Fibroblast of pulmonary artery (primary cell): ENCODE measurements around the gene CDC25A.

ENCODE experiments used
- DNase-seq: peaks from one replicate; pipeline ENCODE4 v3.0.0-alpha.2; 2010; ENCODE audit warnings: low read depth
- H3K4me3 ChIP-seq: replicated peaks from 2 replicates; pipeline ENCODE4 v1.5.1; 2011; ENCODE audit warnings: low read depth, mild to moderate bottlenecking, control low read depth, low read length, moderate library complexity
- TF ChIP-seq, protein P1 (sequence below): IDR thresholded peaks from 2 replicates; pipeline ENCODE4 v1.5.1; 2011; ENCODE audit warnings: mild to moderate bottlenecking, control low read depth, low read length, inconsistent platforms; ENCODE audit errors: missing control alignments

Gene CDC25A

DNA sequence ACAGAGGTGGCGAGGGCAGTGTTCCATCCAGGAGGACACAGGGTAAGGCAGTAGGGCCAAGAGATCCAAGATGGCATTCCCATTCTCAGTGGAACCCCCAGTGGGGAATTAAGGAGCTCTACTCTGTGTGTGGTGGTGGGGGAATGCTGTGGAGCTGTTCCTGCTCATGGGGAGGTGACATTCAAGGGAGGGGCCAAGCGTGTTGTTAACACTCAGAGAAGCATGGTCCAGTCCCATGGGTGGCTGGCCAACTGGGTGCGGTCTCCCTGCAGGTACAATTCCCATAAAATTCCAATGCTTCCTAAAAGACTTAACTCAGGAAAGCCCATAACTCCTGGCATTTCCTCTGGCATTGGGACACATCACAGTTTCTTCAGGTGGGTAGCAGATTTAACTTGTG lies 37.4 kb upstream of the CDC25A start:
- no peak overlapping the region for H3K4me3 ChIP-seq
- DNase-seq = no peak
- TF ChIP-seq, protein P1, sequence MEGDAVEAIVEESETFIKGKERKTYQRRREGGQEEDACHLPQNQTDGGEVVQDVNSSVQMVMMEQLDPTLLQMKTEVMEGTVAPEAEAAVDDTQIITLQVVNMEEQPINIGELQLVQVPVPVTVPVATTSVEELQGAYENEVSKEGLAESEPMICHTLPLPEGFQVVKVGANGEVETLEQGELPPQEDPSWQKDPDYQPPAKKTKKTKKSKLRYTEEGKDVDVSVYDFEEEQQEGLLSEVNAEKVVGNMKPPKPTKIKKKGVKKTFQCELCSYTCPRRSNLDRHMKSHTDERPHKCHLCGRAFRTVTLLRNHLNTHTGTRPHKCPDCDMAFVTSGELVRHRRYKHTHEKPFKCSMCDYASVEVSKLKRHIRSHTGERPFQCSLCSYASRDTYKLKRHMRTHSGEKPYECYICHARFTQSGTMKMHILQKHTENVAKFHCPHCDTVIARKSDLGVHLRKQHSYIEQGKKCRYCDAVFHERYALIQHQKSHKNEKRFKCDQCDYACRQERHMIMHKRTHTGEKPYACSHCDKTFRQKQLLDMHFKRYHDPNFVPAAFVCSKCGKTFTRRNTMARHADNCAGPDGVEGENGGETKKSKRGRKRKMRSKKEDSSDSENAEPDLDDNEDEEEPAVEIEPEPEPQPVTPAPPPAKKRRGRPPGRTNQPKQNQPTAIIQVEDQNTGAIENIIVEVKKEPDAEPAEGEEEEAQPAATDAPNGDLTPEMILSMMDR = no peak

DNA sequence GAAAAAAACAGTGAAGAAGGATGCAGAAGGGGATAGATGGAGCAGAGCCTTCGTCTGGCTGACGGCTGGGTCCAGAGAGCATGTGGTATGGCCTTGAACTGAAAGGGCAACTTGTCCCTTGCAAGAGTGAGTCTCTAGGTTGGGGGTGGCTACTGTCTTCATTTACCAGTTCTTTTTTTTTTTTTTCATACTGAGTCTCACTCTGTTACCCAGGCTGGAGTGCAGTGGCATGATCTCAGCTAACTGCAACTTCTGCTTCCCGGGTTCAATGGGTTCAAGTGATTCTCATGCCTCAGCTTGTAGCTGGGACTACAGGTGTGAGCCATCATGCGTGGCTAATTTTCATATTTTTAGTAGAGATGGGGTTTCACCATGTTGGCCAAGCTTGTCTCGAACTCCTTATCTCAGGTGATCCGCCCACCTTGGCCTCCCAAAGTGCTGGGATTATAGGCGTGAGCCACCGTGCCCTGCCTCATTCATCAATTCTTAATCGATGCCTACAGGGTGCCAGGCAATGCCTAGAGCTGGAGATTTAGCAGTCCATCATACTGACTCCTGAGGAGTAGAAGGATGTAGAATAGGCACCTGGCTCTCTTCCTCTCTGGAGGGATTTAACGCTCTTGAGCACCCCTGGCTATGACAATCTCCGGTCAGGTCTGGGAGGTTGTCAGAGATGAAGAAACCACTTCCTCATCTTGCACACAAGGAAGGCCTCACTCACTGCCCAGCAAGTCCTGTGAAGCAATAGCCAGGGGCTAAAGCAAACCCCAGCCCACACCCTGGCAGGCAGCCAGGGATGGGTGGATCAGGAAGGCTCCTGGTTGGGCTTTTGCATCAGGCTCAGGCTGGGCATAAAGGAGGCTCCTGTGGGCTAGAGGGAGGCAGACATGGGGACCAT lies 34.6 kb upstream of the CDC25A start, which contains the start of gene CAMP:
Gene CAMP (plus strand): TSS at position 880 of the 898 bp plus-strand sequence. CDS start 17 bp downstream, at position 897.
- peak; percentile 78 for DNase-seq
- TF ChIP-seq, protein P1 = no peak
- no peak within 1 kb of the TSS for H3K4me3 ChIP-seq

DNA sequence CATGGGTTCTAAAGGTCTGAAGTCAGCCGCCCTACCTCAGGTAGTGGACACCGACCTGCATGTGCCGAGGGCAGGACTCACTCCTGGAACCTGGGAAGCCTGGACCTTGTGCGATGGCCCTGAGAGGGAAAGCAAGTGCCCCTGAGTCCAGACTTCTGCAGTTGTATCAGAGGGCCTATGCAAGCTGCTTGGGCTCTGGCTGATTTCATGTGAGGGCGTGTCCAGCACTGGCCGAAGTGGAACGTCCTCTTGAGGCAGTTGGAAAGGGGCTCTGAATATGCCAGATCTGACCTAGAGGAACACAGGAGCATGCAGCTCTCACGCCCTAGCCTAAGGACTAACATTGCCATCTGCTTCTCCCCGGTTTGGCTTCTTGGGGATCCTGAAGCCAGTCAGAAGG lies 32.5 kb upstream of the CDC25A start:
- H3K4me3 ChIP-seq = no peak overlapping the region
- DNase-seq = no peak
- TF ChIP-seq, protein P1 = no peak

DNA sequence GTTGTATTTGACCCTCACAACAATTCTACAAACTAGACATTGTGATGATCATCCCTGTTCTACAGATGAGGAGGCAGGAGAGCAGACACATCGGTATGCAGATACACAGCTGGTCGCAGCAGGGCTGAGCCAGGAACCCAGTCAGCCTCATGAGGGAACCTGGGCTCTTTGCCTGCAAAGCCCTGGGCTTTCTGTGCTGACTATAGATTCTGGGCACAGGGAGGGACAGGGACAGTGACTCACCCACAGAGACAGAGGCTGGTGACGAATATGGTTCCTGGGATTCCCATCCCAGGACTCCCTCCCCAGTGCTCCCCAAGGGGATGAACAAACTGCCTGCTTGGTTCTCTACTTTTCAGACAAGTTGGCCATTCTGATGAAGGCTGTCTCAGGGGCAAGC lies 31.3 kb upstream of the CDC25A start:
- TF ChIP-seq, protein P1 = no peak
- H3K4me3 ChIP-seq = no peak overlapping the region
- DNase-seq = no peak

DNA sequence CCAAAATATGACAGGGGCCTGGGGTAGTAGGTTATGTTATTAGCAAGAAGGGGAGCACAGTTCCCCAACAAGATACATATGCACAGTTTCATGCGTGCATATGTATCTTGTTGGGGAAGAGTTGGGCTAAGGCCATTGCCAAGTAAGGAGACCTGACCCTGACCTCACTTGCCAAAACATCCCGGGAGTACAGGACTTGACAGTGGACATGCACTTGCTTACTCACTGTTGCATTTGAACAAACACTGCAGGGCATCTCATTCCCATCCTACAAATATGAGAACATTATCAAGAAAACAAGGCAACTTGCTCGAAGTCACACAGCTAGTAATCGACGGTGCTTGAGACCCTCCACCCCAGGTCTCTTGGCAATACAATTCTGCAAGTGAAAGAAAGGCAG lies 30.3 kb upstream of the CDC25A start:
- H3K4me3 ChIP-seq = no peak overlapping the region
- TF ChIP-seq, protein P1 = no peak
- no peak for DNase-seq

DNA sequence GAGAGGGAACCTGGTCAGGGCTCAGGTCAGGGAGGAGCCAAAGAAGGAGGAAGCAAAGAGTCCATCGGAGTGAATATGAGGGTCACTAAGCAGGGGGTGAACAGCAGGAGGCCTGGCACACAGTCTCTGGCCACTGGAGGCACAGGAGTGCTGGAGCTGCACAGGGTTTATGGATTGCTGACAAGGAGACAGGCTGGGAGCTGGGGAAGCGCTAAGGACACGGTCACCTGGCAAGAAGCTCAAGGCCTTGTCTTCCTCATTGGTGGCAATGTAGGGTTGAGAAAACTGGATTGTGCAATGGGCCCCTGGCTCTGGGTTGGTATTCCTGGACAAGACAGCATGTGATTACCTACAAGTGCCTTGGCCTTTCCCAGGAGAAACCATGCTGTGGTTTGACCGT lies 29.2 kb upstream of the CDC25A start:
- no peak for DNase-seq
- no peak overlapping the region for H3K4me3 ChIP-seq
- TF ChIP-seq, protein P1 = no peak
